Ovary (tissue), 3 donors: ENCODE results near the gene KIF13A.

ENCODE experiments used
- CTCF ChIP-seq, 3 donors: fragments of 450-650 bp in 2 of 3; fragments of 200-600 bp in 1 of 3; IDR thresholded peaks; one replicate each; pipeline versions ENCODE4 v1.5.1 to v1.8.0; 2016 to 2022; ENCODE audit warnings: antibody characterized with exemption in 3 of 3, mild to moderate bottlenecking in 1 of 3
- EP300 ChIP-seq: sonication (generic); formaldehyde crosslinking; IDR thresholded peaks from one replicate; pipeline ENCODE4 v1.6.1; 2017; ENCODE audit warnings: antibody characterized with exemption
- donor health status: DM: no; HTN: no; CAD: no.

DNA sequence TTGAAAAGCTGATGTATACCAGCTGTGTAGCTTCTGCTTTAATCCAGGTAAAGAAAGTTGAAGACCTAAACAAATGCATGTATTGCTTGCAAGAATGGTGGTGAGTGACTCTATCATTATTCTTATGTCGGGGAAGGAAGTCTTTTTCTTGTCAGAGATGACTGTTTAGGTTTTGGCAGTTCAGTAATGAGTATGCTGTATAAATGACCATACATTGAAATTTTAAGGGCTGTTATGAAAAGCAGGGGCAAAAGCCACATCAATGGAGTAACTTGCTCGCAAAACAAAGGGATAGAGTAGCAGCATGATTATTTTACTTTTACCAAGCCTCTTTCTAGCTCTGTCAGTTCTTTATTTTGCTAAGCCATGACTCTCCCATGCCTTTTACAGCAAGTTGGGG lies 224.8 kb downstream of the KIF13A start:
- no peak for TF ChIP-seq CTCF (IDR thresholded peaks at IDR 0.05)
- TF ChIP-seq EP300 = no peak
